Aorta (tissue), 5 donors: ENCODE results near the gene CFL1. TPM values are rescaled to one million over a fixed set of nuclear protein-coding genes. Genes with fewer than 3 reads are reported as not detected.

Experiments used
- ATAC-seq: fragments of 200-7000 bp; cut with Tn5 transposase; one replicate; pipeline ENCODE4 v1.9.1; 2022; ENCODE audit warnings: moderate library complexity; ENCODE audit not compliant: low FRiP score
- DNase-seq, 2 donors: peaks; one replicate each; pipeline ENCODE4 v3.0.0-alpha.2; 2020
- H3K27ac ChIP-seq, 2 donors: one replicate each; pipeline ENCODE4 v1.5.1; 2013; ENCODE audit warnings: low read length in 2 of 2, mild to moderate bottlenecking in 2 of 2, moderate library complexity in 2 of 2, control low read depth in 1 of 2, inconsistent platforms in 1 of 2, low read depth in 1 of 2
- H3K27me3 ChIP-seq, 2 donors: one replicate each; pipeline ENCODE4 v1.6.1; 2013; ENCODE audit warnings: control low read depth in 1 of 2, low read length in 1 of 2, mild to moderate bottlenecking in 1 of 2, moderate library complexity in 1 of 2; ENCODE audit not compliant: insufficient read depth in 2 of 2, control insufficient read depth in 1 of 2
- H3K36me3 ChIP-seq, 2 donors: one replicate each; pipeline ENCODE4 v1.6.1; 2013; ENCODE audit warnings: control low read depth in 1 of 2, low read length in 1 of 2, mild to moderate bottlenecking in 1 of 2; ENCODE audit not compliant: insufficient read depth in 2 of 2, control insufficient read depth in 1 of 2
- H3K4me1 ChIP-seq, 2 donors: one replicate each; pipeline ENCODE4 v1.6.1; 2013; ENCODE audit warnings: low read length in 2 of 2, control low read depth in 1 of 2, mild to moderate bottlenecking in 1 of 2, moderate library complexity in 1 of 2; ENCODE audit not compliant: insufficient read depth in 2 of 2, control insufficient read depth in 1 of 2
- H3K4me3 ChIP-seq, 2 donors: one replicate each; pipeline ENCODE4 v1.5.1; 2013; ENCODE audit warnings: low read length in 2 of 2, control low read depth in 1 of 2, mild to moderate bottlenecking in 1 of 2
- H3K9me3 ChIP-seq: one replicate; pipeline ENCODE4 v1.6.1; 2013; ENCODE audit warnings: mild to moderate bottlenecking, low read length; ENCODE audit not compliant: control insufficient read depth
- WGBS, 2 donors: extraction: QIAGEN DNeasy Blood & Tissue Kit; methylation state at CpG; one replicate each; pipeline ENCODE4 v1.1.7; 2013; 5-methylcytosine and 5-hydroxymethylcytosine counted together
- intact Hi-C, 2 donors: fragments of 100-400 bp; cut with DNase I; formaldehyde crosslinking; loops; one replicate each; pipeline versions ENCODE4 v1.14.2 to v1.15.0; 2022
- polyA plus RNA-seq, 2 donors: library from polyadenylated mRNA; stranded (reverse); fragments of 200-250 nt; gene quantifications; one replicate each; pipeline ENCODE4 v1.2.3, GENCODE V29; 2013
- total RNA-seq, 2 donors: library from RNA; stranded (reverse); fragmentation: NEBNext Ultra II Directional; extraction: Animal tissue kit (Norgen Biotek cat#: 25700); gene quantifications; one replicate each; pipeline ENCODE4 v1.2.1, GENCODE V29; 2021
- donor health status: healthy with polysubstance abuse.
- donor health status: Bipolar disorder and iron deficiency.
- donor health status: DM: no; HTN: no; CAD: no.
- donor health status: DM: no; HTN: no; CAD: no.
- donor health status: DM: yes; HTN: yes; CAD: no.

CFL1 gene
- total and polyA plus RNA-seq, 4 donors: 563 to 812 (median 629) TPM

- intact Hi-C loops: loop anchor here in 1 of 2 donors (10.0 kb wide), 1 partner anchor 145 kb away; the partner anchor contains the start of gene CATSPER1
- no peak for DNase-seq
- no peak for ATAC-seq
- H3K36me3 ChIP-seq: peaks cover 0 to 3% of the 10 kb centered on the region in 2 donors
- H3K4me1 ChIP-seq: no peaks in the 10 kb centered on the region
- no peaks in the 10 kb centered on the region for H3K27me3 ChIP-seq
- no peak within 1 kb of the TSS for H3K27ac ChIP-seq
- 56 to 59% methylated on average over 7 of the region's 7 CpGs for WGBS, 2 donors
- H3K9me3 ChIP-seq: no peaks in the 10 kb centered on the region
- no peak within 1 kb of the TSS for H3K4me3 ChIP-seq
Measured at GRCh38 chr11:65879617-65880016, 21.6 kb upstream of the CFL1 start, which contains the start of gene CTSW. Gene CTSW (plus strand): TSS chr11:65879837. CDS start chr11:65879855, 18 bp downstream.

GRCh38 chr11:65873318-65874156 lies 15.6 kb upstream of the CFL1 start:
- peak; percentile 95 for ATAC-seq
- WGBS, 2 donors: 8% methylated on average over 53 to 54 of the region's 54 CpGs
- intact Hi-C loops: no loop called here

GRCh38 chr11:65872586-65873317 lies 14.8 kb upstream of the CFL1 start, which contains the start of gene EFEMP2:
Gene EFEMP2 (minus strand): TSS chr11:65872800. CDS start chr11:65872354, 446 bp downstream.
- DNase-seq: peak; percentile 73 to 88
- H3K4me3 ChIP-seq: peak within 1 kb of the TSS; percentile 70 to 78
- 1 to 5% methylated on average over 31 to 69 of the region's 69 CpGs for WGBS, 2 donors
- ATAC-seq: peak; percentile 55
- no peaks in the 10 kb centered on the region for H3K27me3 ChIP-seq
- H3K27ac ChIP-seq: peak within 1 kb of the TSS; percentile 6 to 90
- H3K4me1 ChIP-seq: no peaks in the 10 kb centered on the region
- H3K36me3 ChIP-seq: no peaks in the 10 kb centered on the region
- intact Hi-C loops: no loop called here
- no peaks in the 10 kb centered on the region for H3K9me3 ChIP-seq

More at GRCh38 chr11:65873318-65874156, 15.6 kb upstream of the CFL1 start:
- peak; percentile 97 to 99 for DNase-seq
- Histone ChIP-seq H3K36me3 (no peaks in the 10 kb centered on the region), H3K4me1 (no peaks in the 10 kb centered on the region), H3K27me3 (no peaks in the 10 kb centered on the region), H3K4me3 (peak overlapping the region; percentile 70 to 78), H3K27ac (peak overlapping the region in 1 of 2 donors; percentile 87), H3K9me3 (no peaks in the 10 kb centered on the region)

GRCh38 chr11:65871811-65872548 lies 14.0 kb upstream of the CFL1 start:
- Histone ChIP-seq H3K9me3 (no peaks in the 10 kb centered on the region), H3K36me3 (no peaks in the 10 kb centered on the region), H3K27me3 (no peaks in the 10 kb centered on the region), H3K4me1 (no peaks in the 10 kb centered on the region), H3K4me3 (peak overlapping the region; percentile 70 to 78), H3K27ac (peak overlapping the region; percentile 6 to 90)
- DNase-seq: peak in 1 of 2 donors; percentile 51
- peak; percentile 1 for ATAC-seq
- 4 to 6% methylated on average over 26 of the region's 26 CpGs for WGBS, 2 donors
- intact Hi-C loops: no loop called here

- intact Hi-C loops: no loop called here
- DNase-seq (peak in 1 of 2 donors; percentile 51), ATAC-seq (no peak)
- Histone ChIP-seq H3K27ac (peak overlapping the region; percentile 6 to 90), H3K9me3 (no peaks in the 10 kb centered on the region), H3K36me3 (no peaks in the 10 kb centered on the region), H3K4me1 (no peaks in the 10 kb centered on the region), H3K27me3 (no peaks in the 10 kb centered on the region), H3K4me3 (no peak overlapping the region)
- 64 to 66% methylated on average over 24 of the region's 24 CpGs for WGBS, 2 donors
Measured at GRCh38 chr11:65870706-65871681, 13.0 kb upstream of the CFL1 start.

GRCh38 chr11:65870307-65870658 lies 12.3 kb upstream of the CFL1 start:
- ATAC-seq: no peak
- H3K27ac ChIP-seq: no peak overlapping the region
- H3K4me1 ChIP-seq: no peaks in the 10 kb centered on the region
- peak in 1 of 2 donors; percentile 44 for DNase-seq
- 85 to 89% methylated on average over 11 of the region's 11 CpGs for WGBS, 2 donors
- H3K4me3 ChIP-seq: no peak overlapping the region
- H3K36me3 ChIP-seq: peaks cover 0 to under 1% of the 10 kb centered on the region in 2 donors
- H3K9me3 ChIP-seq: no peaks in the 10 kb centered on the region
- H3K27me3 ChIP-seq: no peaks in the 10 kb centered on the region
- intact Hi-C loops: no loop called here

GRCh38 chr11:65869643-65870306 lies 11.8 kb upstream of the CFL1 start:
- Histone ChIP-seq H3K9me3 (no peaks in the 10 kb centered on the region), H3K27ac (no peak overlapping the region), H3K4me3 (no peak overlapping the region), H3K4me1 (no peaks in the 10 kb centered on the region), H3K27me3 (no peaks in the 10 kb centered on the region), H3K36me3 (peaks cover 0 to 5% of the 10 kb centered on the region in 2 donors)
- intact Hi-C loops: loop anchor here in 1 of 2 donors (5.0 kb wide), 1 partner anchor 98 kb away; no protein-coding TSS in a partner anchor
- 81 to 84% methylated on average over 22 to 24 of the region's 24 CpGs for WGBS, 2 donors
- DNase-seq (peak in 1 of 2 donors; percentile 48), ATAC-seq (no peak)
